Stimulated activated CD4-positive, alpha-beta T cell treated with anti-CD3 and anti-CD28 coated beads, Interleukin-2, amount 100 ng/mL, for 24 hours (primary cell): ENCODE data around the gene ZNF688.

Source experiments
- DNase-seq, 2 donors: peaks; one replicate each; pipeline ENCODE4 v3.0.0-alpha.2; 2020

Gene ZNF688

DNA sequence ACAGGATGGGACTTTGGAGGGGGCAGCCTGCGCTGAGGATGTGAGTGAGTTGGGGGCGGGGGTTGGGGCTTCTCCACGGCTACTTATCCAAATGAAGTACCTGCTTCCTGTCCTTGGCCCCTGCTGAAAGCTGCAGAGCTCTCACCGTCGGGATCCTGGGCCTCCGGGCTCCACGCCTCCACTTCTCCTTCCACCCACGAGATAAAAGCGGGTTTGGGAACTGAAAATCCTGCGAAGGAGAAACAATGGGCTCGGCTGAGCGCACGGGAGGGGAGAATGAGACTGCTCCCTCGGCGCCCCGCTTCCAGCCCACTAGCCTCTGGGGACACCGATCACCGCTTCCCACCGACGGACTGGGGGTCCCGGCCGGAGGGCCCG lies 13.5 kb upstream of the ZNF688 start:
- peak in 1 of 2 donors; percentile 40 for DNase-seq

DNA sequence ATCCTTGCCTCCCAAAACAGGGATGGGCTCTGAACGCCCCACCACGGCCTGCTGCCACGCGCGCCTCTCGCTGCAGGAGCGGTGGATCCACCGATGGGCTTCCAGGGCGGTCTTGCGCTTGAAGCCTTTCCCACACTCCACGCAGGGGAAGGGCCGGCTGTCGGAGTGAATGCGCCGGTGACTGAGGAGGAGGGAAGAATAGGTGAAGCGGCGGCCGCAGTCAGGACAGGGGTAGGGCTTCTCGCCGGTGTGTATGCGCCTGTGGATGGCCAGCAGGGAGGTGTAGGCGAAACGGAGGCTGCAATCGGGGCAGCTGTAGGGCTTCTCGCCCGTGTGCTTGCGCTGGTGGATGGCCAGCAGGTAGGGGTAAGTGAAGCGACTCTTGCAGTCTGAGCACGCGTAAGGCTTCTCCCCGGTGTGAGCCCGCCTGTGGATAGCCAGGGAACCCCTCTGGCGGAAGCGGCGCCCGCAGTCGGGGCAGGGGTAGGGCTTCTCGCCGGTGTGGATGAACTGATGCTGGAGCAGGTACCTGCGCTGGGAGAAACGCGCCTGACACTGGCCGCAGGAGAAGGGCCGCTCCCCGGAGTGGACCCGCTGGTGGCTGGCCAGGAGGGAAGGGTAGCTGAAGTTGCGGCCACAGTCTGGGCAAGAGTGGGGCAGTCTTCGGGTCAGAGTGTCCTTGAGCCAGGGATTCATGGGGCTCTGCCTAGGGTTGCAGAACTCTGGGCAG lies 11.3 kb upstream of the ZNF688 start:
- no peak for DNase-seq

GRCh38 chr16:30581457-30581856 lies 9.9 kb upstream of the ZNF688 start:
- no peak for DNase-seq

- DNase-seq = no peak
These were observed 3.2 kb upstream of the ZNF688 start for GRCh38 chr16:30574678-30575077.

- no peak for DNase-seq
These were observed 674 bp downstream of the ZNF688 start for GRCh38 chr16:30570636-30571444.

GRCh38 chr16:30569746-30570635 lies 1.5 kb downstream of the ZNF688 start:
- DNase-seq = no peak

- no peak for DNase-seq
These were observed 2.2 kb downstream of the ZNF688 start for GRCh38 chr16:30569281-30569680.

DNA sequence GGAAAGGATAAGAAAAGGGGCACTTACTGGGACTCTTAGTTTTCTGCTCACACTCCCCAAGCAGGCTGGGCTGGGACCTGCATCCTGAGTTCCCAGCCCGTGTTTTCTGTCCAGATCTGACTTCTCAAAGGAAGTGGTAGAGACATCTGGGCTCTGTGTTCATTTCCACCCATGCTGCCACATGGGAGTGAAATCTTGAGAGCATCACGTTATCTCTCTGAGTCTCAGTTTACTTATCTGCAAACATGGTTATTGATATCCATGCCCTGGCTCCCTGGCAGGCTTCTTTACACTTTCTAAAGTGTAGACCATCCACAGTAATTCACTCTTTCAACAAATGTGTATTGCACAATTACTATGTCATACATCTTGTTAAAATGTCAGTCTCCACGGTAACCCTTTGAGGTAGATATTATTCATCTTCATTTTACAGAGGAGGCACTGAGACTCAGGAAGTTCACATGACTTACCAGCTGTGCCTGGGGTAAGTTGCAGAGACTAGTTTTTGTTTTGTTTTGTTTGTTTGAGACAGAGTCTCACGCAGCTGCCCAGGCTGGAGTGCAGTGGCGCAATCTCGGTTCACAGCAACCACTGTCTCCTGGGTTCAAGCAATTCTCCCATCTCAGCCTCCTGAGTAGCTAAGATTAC lies 3.4 kb downstream of the ZNF688 start:
- DNase-seq = peak in 1 of 2 donors; percentile 49

DNA sequence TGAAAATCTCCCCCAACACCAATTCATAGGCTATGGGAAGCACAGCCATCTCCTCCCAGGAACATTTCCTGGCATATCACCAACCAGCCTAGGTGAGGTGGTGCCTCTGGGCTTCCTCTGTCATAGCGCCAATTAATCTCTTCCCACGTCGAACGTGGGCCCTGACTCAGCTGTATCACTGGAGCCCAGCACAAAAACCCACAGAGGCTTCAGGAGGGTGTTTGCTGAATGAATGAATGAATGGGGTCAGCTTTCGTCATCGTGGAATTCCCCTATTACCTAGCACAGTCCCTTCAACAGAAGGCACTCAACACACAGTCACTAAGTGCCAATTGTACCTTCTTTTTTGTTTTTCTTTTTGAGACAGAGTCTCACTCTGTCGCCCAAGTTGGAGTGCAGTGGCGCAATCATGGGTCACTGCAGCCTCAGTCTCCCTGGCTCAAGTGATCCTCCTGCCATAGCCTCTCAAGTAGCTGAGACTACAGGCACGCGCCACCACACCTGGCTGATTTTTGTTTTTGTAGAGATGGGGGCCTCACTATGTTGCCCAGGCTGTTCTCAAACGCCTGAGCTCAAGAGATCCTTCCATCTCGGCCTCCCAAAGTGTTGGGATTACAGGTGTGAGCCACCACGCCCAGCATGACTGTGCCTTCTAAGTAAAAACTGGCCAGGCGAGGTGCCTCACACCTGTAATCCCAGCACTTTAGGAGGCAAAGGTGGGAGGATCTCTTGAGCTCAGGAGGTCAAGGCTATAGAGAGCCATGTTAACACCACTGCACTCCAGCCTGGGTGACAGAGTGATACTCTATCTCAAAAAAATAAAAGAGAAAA lies 4.1 kb downstream of the ZNF688 start:
- DNase-seq = peak; percentile 65 to 75

DNA sequence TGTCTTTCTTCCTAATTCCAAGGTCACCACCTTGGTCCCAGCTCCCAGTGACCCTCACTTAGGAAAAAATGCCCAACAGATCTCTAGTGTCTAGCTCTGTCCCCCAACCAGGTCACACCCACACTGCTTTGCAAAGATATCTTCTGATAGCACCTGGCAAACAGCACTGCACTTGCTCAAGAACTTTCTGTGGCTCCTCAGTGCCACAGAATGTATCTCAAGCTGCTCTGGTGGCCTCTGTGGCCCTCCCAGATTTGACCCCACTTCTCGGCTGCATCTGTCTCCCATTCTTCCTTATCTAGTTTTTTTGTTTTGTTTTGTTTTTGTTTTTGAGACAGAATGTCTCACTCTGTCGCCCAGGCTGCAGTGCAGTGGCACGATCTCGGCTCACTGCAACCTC lies 5.0 kb downstream of the ZNF688 start:
- no peak for DNase-seq

GRCh38 chr16:30565984-30566383 lies 5.5 kb downstream of the ZNF688 start:
- no peak for DNase-seq

GRCh38 chr16:30565526-30565925 lies 6.0 kb downstream of the ZNF688 start:
- DNase-seq = no peak

GRCh38 chr16:30562021-30562420 lies 9.5 kb downstream of the ZNF688 start:
- DNase-seq = no peak

GRCh38 chr16:30561089-30561816 lies 10.3 kb downstream of the ZNF688 start:
- DNase-seq = peak in 1 of 2 donors; percentile 40

GRCh38 chr16:30559690-30560089 lies 11.8 kb downstream of the ZNF688 start:
- DNase-seq = no peak

DNA sequence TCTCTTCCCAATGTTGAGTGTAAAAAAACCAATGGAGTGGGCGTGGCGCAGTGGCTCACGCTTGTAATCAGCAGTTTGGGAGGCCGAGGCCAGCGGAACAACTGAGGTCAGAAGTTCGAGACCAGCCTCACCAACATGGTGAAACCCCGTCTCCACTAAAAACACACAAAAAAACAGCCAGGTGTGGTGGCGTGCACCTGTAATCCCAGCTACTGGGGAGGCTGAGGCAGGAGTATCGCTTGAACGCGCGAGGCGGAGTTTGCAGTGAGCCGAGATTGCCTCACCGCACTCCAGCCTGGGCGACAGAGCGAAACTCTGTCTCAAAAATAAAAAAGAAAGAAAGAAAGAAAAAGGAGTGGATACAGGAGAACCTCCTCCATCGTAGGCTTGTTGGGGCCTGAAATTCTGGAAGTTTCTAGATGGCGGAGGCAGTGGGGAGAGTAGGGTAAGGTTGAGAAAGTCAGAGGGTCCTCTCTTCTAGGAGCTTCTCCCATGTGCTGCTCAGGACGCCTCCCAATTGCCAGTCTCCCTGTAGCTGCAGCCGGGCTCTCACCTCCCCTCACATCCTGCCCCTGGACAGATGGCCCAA lies 12.6 kb downstream of the ZNF688 start:
- DNase-seq = no peak

DNA sequence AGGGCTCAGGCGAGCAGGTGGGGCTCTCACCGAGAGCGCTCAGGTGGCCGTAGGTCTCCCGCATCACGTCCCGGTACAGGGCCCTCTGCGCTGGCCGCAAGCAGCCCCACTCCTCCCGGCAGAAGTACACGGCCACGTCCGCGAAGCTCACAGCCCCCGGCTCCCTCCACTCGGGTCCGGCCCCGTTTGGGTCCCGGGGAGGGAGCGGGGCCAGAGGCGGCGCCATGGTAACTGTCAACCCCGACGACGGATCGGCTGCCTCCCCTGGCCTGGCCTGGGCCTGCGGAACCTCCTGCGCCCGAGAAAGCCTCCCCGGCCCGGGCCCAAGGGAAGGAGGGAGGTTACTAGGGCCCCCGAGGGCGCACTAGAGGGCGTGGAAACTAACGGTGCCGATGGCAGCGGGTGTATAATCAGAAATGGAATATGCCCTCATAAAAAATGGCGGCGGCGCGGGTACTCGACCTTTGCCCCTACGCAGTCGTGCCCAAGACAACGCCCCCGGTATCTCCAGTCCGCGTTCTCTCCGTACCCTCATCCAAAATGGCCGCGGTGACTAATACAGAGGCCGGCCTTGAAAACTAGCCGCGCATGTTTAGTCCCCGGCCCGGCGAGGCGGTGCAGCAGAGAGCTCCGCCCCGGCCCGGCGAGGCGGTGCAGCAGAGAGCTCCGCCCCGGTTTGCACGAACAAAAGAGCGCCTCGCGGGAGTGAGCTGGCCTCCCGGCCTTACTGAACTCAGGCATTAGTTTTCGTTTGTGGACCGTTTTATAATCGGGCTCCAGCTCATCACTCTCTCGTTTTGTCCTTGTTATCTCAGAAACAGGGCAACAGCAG lies 13.3 kb downstream of the ZNF688 start, which contains the start of gene ZNF764:
TSS of gene ZNF764 (minus strand) at position 418 of the 832 bp plus-strand sequence. CDS start at position 226, 192 bp downstream.
- DNase-seq = peak; percentile 96 to 97

DNA sequence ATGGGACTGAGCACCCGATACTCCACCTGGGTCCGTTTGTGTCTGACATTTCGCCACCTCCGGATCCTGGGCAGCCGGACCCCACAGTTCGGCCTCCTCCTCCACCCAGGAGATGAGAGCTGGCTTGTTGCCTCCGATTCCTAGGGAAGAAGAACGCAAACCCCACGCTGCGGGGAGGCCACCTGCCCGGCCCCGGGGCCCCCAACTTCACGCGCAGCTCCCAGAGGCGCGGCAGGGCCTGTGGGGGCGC lies 13.9 kb downstream of the ZNF688 start:
- DNase-seq = peak; percentile 47

DNA sequence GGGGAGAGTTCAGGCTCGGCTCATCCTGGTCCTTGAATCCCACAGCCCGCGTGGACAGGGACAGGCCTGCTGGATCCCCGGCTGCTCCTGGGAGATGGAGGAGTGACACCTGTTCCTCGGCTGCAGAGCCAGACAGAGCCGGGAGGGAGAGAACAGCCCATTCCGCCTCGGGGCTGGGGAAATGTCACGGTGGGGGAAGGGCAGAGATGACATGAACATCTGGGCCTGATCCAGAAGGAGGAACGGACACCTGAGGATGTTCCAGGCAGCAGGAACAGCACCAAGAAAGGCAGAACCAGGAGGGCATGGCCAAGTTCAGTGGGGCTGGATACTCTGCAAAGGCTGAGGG lies 15.4 kb downstream of the ZNF688 start:
- DNase-seq = no peak
